Keratinocyte (primary cell): ENCODE data around the gene FMNL2. TPM values are rescaled to one million over a fixed set of nuclear protein-coding genes. Genes with fewer than 3 reads are reported as not detected.

ENCODE experiments used
- DNase-seq: peaks from one replicate; pipeline ENCODE4 v3.0.0-alpha.2; 2011; ENCODE audit warnings: low read depth, missing footprints, low spot score
- FAIRE-seq: peaks from 2 replicates; lab custom pipeline; 2011; peaks lifted over from hg19 to GRCh38; lab: Jason Lieb, UNC
- H2AFZ ChIP-seq: 2 replicates; pipeline ENCODE4 v1.6.0; 2012; ENCODE audit warnings: low read length, control low read depth, inconsistent platforms; ENCODE audit not compliant: control insufficient read depth
- H3K27ac ChIP-seq: 2 replicates; pipeline ENCODE4 v1.5.1; 2011; ENCODE audit warnings: low read length; ENCODE audit not compliant: control insufficient read depth, insufficient read depth
- H3K27me3 ChIP-seq: 3 replicates; pipeline ENCODE4 v1.6.0; 2011; ENCODE audit warnings: low read length; ENCODE audit not compliant: control insufficient read depth, insufficient read depth; ENCODE audit errors: extremely low read depth
- H3K36me3 ChIP-seq, 2 experiments: 2 replicates in 1 of 2; 3 replicates in 1 of 2; pipeline ENCODE4 v1.5.1; 2011; ENCODE audit warnings: low read length in 2 of 2, mild to moderate bottlenecking in 1 of 2; ENCODE audit not compliant: control insufficient read depth in 2 of 2, insufficient read depth in 2 of 2; ENCODE audit errors: extremely low read depth in 1 of 2
- H3K4me1 ChIP-seq: 3 replicates; pipeline ENCODE4 v1.5.1; 2011; ENCODE audit warnings: low read length; ENCODE audit not compliant: control insufficient read depth, insufficient read depth; ENCODE audit errors: extremely low read depth
- H3K4me2 ChIP-seq: 3 replicates; pipeline ENCODE4 v1.6.0; 2011; ENCODE audit warnings: low read depth, low read length; ENCODE audit not compliant: control insufficient read depth, insufficient read depth; ENCODE audit errors: extremely low read depth
- H3K4me3 ChIP-seq, 3 experiments: fragments of 200-600 bp in 1 of 3; sonication (generic) in 1 of 3; 2 replicates in 2 of 3; 3 replicates in 1 of 3; pipeline ENCODE4 v1.5.1; 2011 to 2016; ENCODE audit warnings: low read length in 3 of 3, mild to moderate bottlenecking in 3 of 3, control low read depth in 2 of 3, inconsistent platforms in 1 of 3, low read depth in 1 of 3, mixed read lengths in 1 of 3, mixed run types in 1 of 3, moderate library complexity in 1 of 3; ENCODE audit not compliant: control insufficient read depth in 2 of 3, insufficient read depth in 2 of 3; ENCODE audit errors: extremely low read depth in 1 of 3
- H3K79me2 ChIP-seq: 2 replicates; pipeline ENCODE4 v1.6.0; 2012; ENCODE audit warnings: low read length; ENCODE audit not compliant: control insufficient read depth, insufficient read depth
- H3K9ac ChIP-seq: 3 replicates; pipeline ENCODE4 v1.6.0; 2011; ENCODE audit warnings: low read length; ENCODE audit not compliant: control insufficient read depth, insufficient read depth; ENCODE audit errors: extremely low read depth
- H3K9me1 ChIP-seq: 3 replicates; pipeline ENCODE4 v1.6.0; 2011; ENCODE audit warnings: low read length; ENCODE audit not compliant: control insufficient read depth, insufficient read depth; ENCODE audit errors: extremely low read depth
- H3K9me3 ChIP-seq: 2 replicates; pipeline ENCODE4 v1.5.1; 2012; ENCODE audit warnings: low read depth, low read length; ENCODE audit not compliant: control insufficient read depth
- H4K20me1 ChIP-seq: 3 replicates; pipeline ENCODE4 v1.6.0; 2011; ENCODE audit warnings: low read length; ENCODE audit not compliant: control insufficient read depth, insufficient read depth; ENCODE audit errors: extremely low read depth
- CTCF ChIP-seq, 3 experiments: IDR thresholded peaks in 1 of 3; conservative IDR thresholded peaks in 1 of 3; optimal IDR thresholded peaks in 1 of 3; 2 replicates in 2 of 3; 3 replicates in 1 of 3; pipeline versions ENCODE3 to v1.5.1; 2011; ENCODE audit warnings: low read length in 3 of 3, mild to moderate bottlenecking in 3 of 3, moderate library complexity in 2 of 3, control low read depth in 1 of 3, inconsistent platforms in 1 of 3; ENCODE audit not compliant: insufficient read depth in 2 of 3; ENCODE audit errors: extremely low read depth in 1 of 3
- EZH2 ChIP-seq: IDR thresholded peaks from one replicate; pipeline ENCODE4 v1.6.1; 2012; ENCODE audit warnings: inconsistent platforms, mild to moderate bottlenecking, low read length, moderate library complexity
- dilution Hi-C: fragments of 300-500 bp; cut with MboI; formaldehyde crosslinking; loops from one replicate; pipeline ENCODE4 v1.7.0; 2020; ENCODE audit warnings: low sequenced_read_pairs; ENCODE audit not compliant: extremely low pct_ligation_motif_present
- polyA plus RNA-seq, 5 experiments: library from polyadenylated mRNA; depleted of rRNA in 3 of 5; stranded (reverse) in 3 of 5; stranded (forward) in 1 of 5; unstranded in 1 of 5; fragments of >200 nt; gene quantifications; 1 replicate in 1 of 5; 2 replicates in 3 of 5; 3 replicates in 1 of 5; pipeline versions ENCODE4 v1.2.1 to v1.2.3, GENCODE V29; 2011 to 2012; ENCODE audit warnings: missing spikeins in 2 of 5, low read depth in 1 of 5, low replicate concordance in 1 of 5

The FMNL2 gene
- polyA plus RNA-seq, 1 donor (not counting 4 experiments of a cell fraction or from before 2014, with no cell fraction given): 62.7 TPM

DNA sequence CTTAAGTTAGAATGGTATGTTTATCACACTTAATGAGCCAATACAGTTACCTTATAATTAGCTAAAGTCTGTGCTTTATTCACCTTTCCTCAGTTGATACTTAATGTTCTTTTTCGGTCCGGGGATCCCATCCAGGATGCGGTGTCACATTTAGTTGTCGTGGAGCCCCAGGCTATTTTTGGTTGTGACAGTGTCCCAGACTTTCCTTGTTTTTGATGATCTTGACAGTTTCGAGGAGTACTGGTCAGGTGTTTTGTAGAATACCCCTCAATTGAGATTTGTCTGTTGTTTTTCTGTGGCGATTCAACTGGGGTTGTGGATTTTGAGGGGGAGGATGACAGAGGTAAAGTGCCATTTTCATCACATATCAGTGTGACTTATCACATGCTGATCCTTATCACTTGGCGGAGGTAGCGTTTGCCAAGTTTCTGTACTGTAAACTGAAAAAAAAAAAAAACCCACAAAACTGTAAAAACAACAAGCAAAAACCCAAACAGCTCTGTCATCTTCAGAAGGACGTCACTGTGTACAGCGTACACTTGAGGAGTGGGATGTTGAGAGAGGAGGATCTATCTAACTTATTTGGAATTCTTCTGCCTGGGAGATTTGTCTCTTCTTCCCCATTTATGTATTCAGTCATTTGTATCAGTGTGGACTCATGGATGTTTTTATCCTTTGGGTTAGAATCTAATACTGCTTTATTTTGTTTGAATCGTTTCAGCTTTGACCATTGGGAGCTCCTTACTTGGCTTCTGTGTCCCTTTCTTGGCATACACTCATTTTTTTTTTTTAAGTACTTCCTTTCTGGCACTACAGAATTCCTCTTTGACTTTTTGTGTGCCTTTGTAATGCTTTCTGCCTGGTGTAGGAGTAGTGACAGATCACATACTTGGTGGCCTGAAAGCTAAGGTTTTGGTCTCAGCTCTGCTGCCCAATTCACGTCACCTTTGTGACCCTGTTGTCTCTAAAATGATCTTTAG is 68.1 kb downstream of the FMNL2 start:
- Histone ChIP-seq H3K79me2 (peaks cover 97% of the 10 kb centered on the region), H3K4me1 (peaks cover 51% of the 10 kb centered on the region), H3K27me3 (no peaks in the 10 kb centered on the region), H4K20me1 (peaks cover 34% of the 10 kb centered on the region), H3K9me1 (peaks cover 7% of the 10 kb centered on the region), H3K27ac (no peak overlapping the region), H3K9ac (no peak overlapping the region), H3K36me3 (no peaks in the 10 kb centered on the region), H3K4me2 (no peak overlapping the region), H2AFZ (no peak overlapping the region), H3K9me3 (no peaks in the 10 kb centered on the region), H3K4me3 (no peak overlapping the region)
- FAIRE-seq (no peak), DNase-seq (no peak)
- dilution Hi-C loops: no loop called here
- no peak for TF ChIP-seq CTCF (optimal IDR thresholded peaks at IDR 0.05 in 1 of 3, IDR thresholded peaks at IDR 0.05 in 1 of 3, conservative IDR thresholded peaks at IDR 0.05 in 1 of 3; ENCODE audit: extremely low read depth in 1 of 3, insufficient read depth in 2 of 3, low read length in 3 of 3)
- no peak for TF ChIP-seq EZH2

- no peak overlapping the region for H3K27ac ChIP-seq
- H2AFZ ChIP-seq: no peak overlapping the region
- peaks cover 23% of the 10 kb centered on the region for H4K20me1 ChIP-seq
- TF ChIP-seq CTCF (optimal IDR thresholded peaks at IDR 0.05 in 1 of 3, IDR thresholded peaks at IDR 0.05 in 1 of 3, conservative IDR thresholded peaks at IDR 0.05 in 1 of 3; ENCODE audit: extremely low read depth in 1 of 3, insufficient read depth in 2 of 3, low read length in 3 of 3) (no peak), EZH2 (no peak)
- H3K36me3 ChIP-seq: no peaks in the 10 kb centered on the region
- DNase-seq (no peak), FAIRE-seq (no peak)
- peaks cover 7% of the 10 kb centered on the region for H3K9me1 ChIP-seq
- H3K4me3 ChIP-seq: no peak overlapping the region
- H3K79me2 ChIP-seq: peaks cover 97% of the 10 kb centered on the region
- H3K4me1 ChIP-seq: peaks cover 52% of the 10 kb centered on the region
- dilution Hi-C loops: no loop called here
- H3K27me3 ChIP-seq: no peaks in the 10 kb centered on the region
- H3K4me2 ChIP-seq: no peak overlapping the region
- H3K9ac ChIP-seq: no peak overlapping the region
- H3K9me3 ChIP-seq: no peaks in the 10 kb centered on the region
These were observed 70.5 kb downstream of the FMNL2 start for GRCh38 chr2:152405206-152406118.
